NT2/D1 (cell line): Measurements from ENCODE around the gene CARHSP1.
"Not testable (repeated sequence)": the region's sequence is repeated elsewhere in the genome, so short reads cannot be mapped to it uniquely, and the experiment has no call there.

Experiments used
- DNase-seq: peaks from one replicate; pipeline ENCODE4 v3.0.0-alpha.2; 2011; ENCODE audit warnings: low read depth, low spot score
- H3K27me3 ChIP-seq: 2 replicates; pipeline ENCODE4 v1.6.0; 2011; ENCODE audit warnings: mild to moderate bottlenecking; ENCODE audit not compliant: insufficient read length, insufficient read depth
- H3K36me3 ChIP-seq: 2 replicates; pipeline ENCODE4 v1.6.1; 2011; ENCODE audit warnings: mild to moderate bottlenecking, low read length, mixed read lengths; ENCODE audit not compliant: insufficient read depth, insufficient read length
- H3K4me1 ChIP-seq: 2 replicates; pipeline ENCODE4 v1.5.1; 2011; ENCODE audit not compliant: insufficient read depth, insufficient read length
- H3K4me3 ChIP-seq: 2 replicates; pipeline ENCODE4 v1.5.1; 2011; ENCODE audit warnings: low read depth; ENCODE audit not compliant: insufficient read length
- H3K9ac ChIP-seq: 2 replicates; pipeline ENCODE4 v1.6.0; 2011; ENCODE audit warnings: low read depth; ENCODE audit not compliant: insufficient read length
- H3K9me3 ChIP-seq: 2 replicates; pipeline ENCODE4 v1.5.1; 2011; ENCODE audit warnings: mild to moderate bottlenecking, low read length; ENCODE audit not compliant: insufficient read depth
- SUZ12 ChIP-seq: IDR thresholded peaks from 2 replicates; pipeline ENCODE4 v1.6.1; 2011; ENCODE audit not compliant: insufficient read length, insufficient read depth; ENCODE audit errors: extremely low read depth
- YY1 ChIP-seq: IDR thresholded peaks from 2 replicates; pipeline ENCODE4 v1.6.1; 2011; ENCODE audit not compliant: insufficient read length, insufficient read depth
- ZNF274 ChIP-seq: IDR thresholded peaks from 2 replicates; pipeline ENCODE4 v1.6.1; 2011; ENCODE audit warnings: mild to moderate bottlenecking, low read depth, low read length

CARHSP1 gene

GRCh38 chr16:8874388-8874787, 5.6 kb upstream of the CARHSP1 start:
- Histone ChIP-seq H3K9me3 (no peaks in the 10 kb centered on the region), H3K4me1 (peaks cover 8% of the 10 kb centered on the region), H3K9ac (no peak overlapping the region), H3K27me3 (no peaks in the 10 kb centered on the region), H3K36me3 (no peaks in the 10 kb centered on the region), H3K4me3 (no peak overlapping the region)
- DNase-seq: no peak
- TF ChIP-seq ZNF274 (no peak), YY1 (no peak), SUZ12 (no peak)

- not testable (repeated sequence) for H3K36me3 ChIP-seq, DNase-seq, H3K9me3 ChIP-seq, H3K4me3 ChIP-seq, H3K9ac ChIP-seq, H3K4me1 ChIP-seq, H3K27me3 ChIP-seq
These were observed 5.0 kb upstream of the CARHSP1 start for GRCh38 chr16:8873866-8874195.

GRCh38 chr16:8872967-8873865, 4.4 kb upstream of the CARHSP1 start:
- peaks cover 6% of the 10 kb centered on the region for H3K4me1 ChIP-seq
- no peaks in the 10 kb centered on the region for H3K9me3 ChIP-seq
- H3K4me3 ChIP-seq: no peak overlapping the region
- DNase-seq: no peak
- H3K9ac ChIP-seq: no peak overlapping the region
- TF ChIP-seq SUZ12 (no peak), YY1 (no peak), ZNF274 (no peak)
- H3K36me3 ChIP-seq: no peaks in the 10 kb centered on the region
- no peaks in the 10 kb centered on the region for H3K27me3 ChIP-seq

GRCh38 chr16:8872071-8872470, 3.3 kb upstream of the CARHSP1 start:
- Histone ChIP-seq H3K4me3 (no peak overlapping the region), H3K36me3 (no peaks in the 10 kb centered on the region), H3K9me3 (no peaks in the 10 kb centered on the region), H3K27me3 (no peaks in the 10 kb centered on the region), H3K4me1 (peaks cover 3% of the 10 kb centered on the region), H3K9ac (no peak overlapping the region)
- DNase-seq: no peak
- TF ChIP-seq SUZ12 (no peak), YY1 (no peak), ZNF274 (no peak)

- Histone ChIP-seq H3K9ac (peak overlapping the region; percentile 85), H3K4me1 (peaks cover 16% of the 10 kb centered on the region)
- not testable (repeated sequence) for DNase-seq, H3K4me3 ChIP-seq, H3K9me3 ChIP-seq, H3K27me3 ChIP-seq, H3K36me3 ChIP-seq
These were observed 1.1 kb upstream of the CARHSP1 start for GRCh38 chr16:8869988-8870241.

- DNase-seq: no peak
- H3K4me1 ChIP-seq: peaks cover 21% of the 10 kb centered on the region
- H3K27me3 ChIP-seq: no peaks in the 10 kb centered on the region
- H3K9me3 ChIP-seq: no peaks in the 10 kb centered on the region
- peak overlapping the region; percentile 85 for H3K9ac ChIP-seq
- TF ChIP-seq YY1 (no peak), SUZ12 (no peak), ZNF274 (no peak)
- peak overlapping the region; percentile 27 for H3K4me3 ChIP-seq
- peaks cover 6% of the 10 kb centered on the region for H3K36me3 ChIP-seq
These were observed 594 bp upstream of the CARHSP1 start for GRCh38 chr16:8869212-8869987.

GRCh38 chr16:8867932-8868415, 832 bp downstream of the CARHSP1 start:
- TF ChIP-seq ZNF274: no peak
- Histone ChIP-seq H3K27me3 (no peaks in the 10 kb centered on the region), H3K4me1 (peaks cover 34% of the 10 kb centered on the region), H3K9me3 (no peaks in the 10 kb centered on the region), H3K4me3 (peak overlapping the region; percentile 71), H3K36me3 (peaks cover 13% of the 10 kb centered on the region), H3K9ac (peak overlapping the region; percentile 89)
- DNase-seq: no peak
